ENCODE measurements around the gene GMPPA.

Gene GMPPA

GRCh38 chr2:219530048-219530963, 31.6 kb downstream of the GMPPA start:
- peak; percentile 79 for TF ChIP-seq CTCF (IDR thresholded peaks at IDR 0.05)

- no peak for TF ChIP-seq CTCF (IDR thresholded peaks at IDR 0.05)
These were observed 33.1 kb downstream of the GMPPA start for GRCh38 chr2:219531639-219532377.

- TF ChIP-seq CTCF (IDR thresholded peaks at IDR 0.05), result no peak
These were observed 33.6 kb downstream of the GMPPA start for GRCh38 chr2:219532378-219532649.

- TF ChIP-seq CTCF (IDR thresholded peaks at IDR 0.05), result no peak
These were observed 35.4 kb downstream of the GMPPA start for GRCh38 chr2:219533930-219534661.

GRCh38 chr2:219536425-219536824, 37.7 kb downstream of the GMPPA start:
- TF ChIP-seq CTCF (IDR thresholded peaks at IDR 0.05), result no peak

- TF ChIP-seq CTCF (IDR thresholded peaks at IDR 0.05), result no peak
These were observed 38.3 kb downstream of the GMPPA start for GRCh38 chr2:219536967-219537366.

- no peak for TF ChIP-seq CTCF (IDR thresholded peaks at IDR 0.05)
These were observed 39.2 kb downstream of the GMPPA start for GRCh38 chr2:219537657-219538488.

Measured in LNCAP (cell line).